Natural killer cell treated with Interleukin-12 subunit alpha and Interleukin-12 subunit beta and Interleukin-15 and Interleukin-18, amount 100 ng/mL, for 72 hours (primary cell): Measurements from ENCODE around the gene PPP4R3A. TPM values are rescaled to one million over a fixed set of nuclear protein-coding genes. Genes with fewer than 3 reads are reported as not detected.
"Not testable (repeated sequence)": the region's sequence is repeated elsewhere in the genome, so short reads cannot be mapped to it uniquely, and the experiment has no call there.

Source experiments
- ATAC-seq, 2 donors: fragments of 150-1000 bp; cut with Tn5 transposase in 1 of 2; sonication (Bioruptor Pico), chemical (Tn5 transposase) in 1 of 2; 2 replicates each; pipeline ENCODE4 v1.10.0; 2021
- DNase-seq: peaks from one replicate; pipeline ENCODE4 v3.0.0; 2022; ENCODE audit warnings: low spot score
- H3K27ac Mint-ChIP-seq, 2 donors: 1 replicate in 1 of 2; 2 replicates in 1 of 2; pipeline ENCODE4 v1.8.0; 2022; ENCODE audit warnings: mixed read lengths in 2 of 2, mild to moderate bottlenecking in 1 of 2, moderate library complexity in 1 of 2
- H3K27me3 Mint-ChIP-seq, 2 donors: 1 replicate in 1 of 2; 2 replicates in 1 of 2; pipeline ENCODE4 v1.8.0; 2022; ENCODE audit warnings: mixed read lengths in 2 of 2
- H3K36me3 Mint-ChIP-seq: one replicate; pipeline ENCODE4 v1.8.0; 2022; ENCODE audit warnings: mixed read lengths
- H3K4me1 Mint-ChIP-seq, 2 donors: 1 replicate in 1 of 2; 2 replicates in 1 of 2; pipeline ENCODE4 v1.8.0; 2022; ENCODE audit warnings: low read depth in 2 of 2, mixed read lengths in 2 of 2, mild to moderate bottlenecking in 1 of 2
- H3K4me3 Mint-ChIP-seq: one replicate; pipeline ENCODE4 v1.8.0; 2022; ENCODE audit warnings: mixed read lengths
- H3K9me3 Mint-ChIP-seq: 2 replicates; pipeline ENCODE4 v1.8.0; 2022; ENCODE audit warnings: mixed read lengths
- total RNA-seq, 2 donors: library from RNA; stranded (reverse); gene quantifications; one replicate each; pipeline ENCODE4 v1.2.3, GENCODE V29; 2022

The PPP4R3A gene
- 100 to 1,000 TPM; 136 to 138 TPM for total RNA-seq

DNA sequence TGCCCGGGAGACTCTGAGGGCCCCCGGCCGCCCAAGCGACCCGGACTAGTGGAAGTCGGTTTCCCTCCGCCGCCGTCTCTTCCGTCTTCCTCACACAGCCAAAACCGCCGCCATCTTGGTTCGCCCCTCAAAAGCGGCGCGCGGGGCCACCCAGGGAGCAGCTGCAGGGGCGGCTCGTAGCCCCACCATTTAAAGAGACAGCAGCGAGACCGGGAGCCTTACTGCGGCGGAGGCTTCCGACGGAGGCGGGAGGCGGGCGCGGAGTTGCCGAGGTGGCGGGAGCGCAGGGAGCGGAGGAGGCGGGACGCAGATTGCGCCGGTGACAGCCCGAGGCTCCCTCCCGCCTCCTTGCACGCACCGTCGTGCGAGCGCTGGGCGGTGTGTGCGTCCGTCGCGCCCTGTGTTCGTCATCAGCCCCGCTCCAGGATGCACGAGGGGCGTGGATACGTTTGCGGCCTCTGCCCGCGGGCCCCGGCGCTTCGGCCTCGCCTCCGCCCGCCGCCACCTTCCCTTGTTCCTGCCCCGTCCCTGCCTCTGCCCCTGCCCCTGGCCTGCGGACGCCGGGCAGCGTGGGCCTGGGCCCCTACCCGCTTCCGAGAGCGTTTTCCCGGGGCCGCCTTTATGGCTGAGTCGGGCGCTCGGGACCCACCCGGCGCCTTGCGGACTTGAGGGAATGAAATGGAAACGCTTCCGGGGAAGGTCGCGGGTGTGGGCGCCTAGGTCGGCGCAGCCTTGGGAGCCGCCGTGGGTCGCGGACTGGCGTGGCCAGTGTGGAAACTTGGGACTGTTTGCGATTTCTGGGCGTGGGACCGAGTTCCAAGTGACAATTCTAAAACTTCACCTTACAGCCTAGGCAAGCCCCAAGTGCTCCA, at the start of gene PPP4R3A:
PPP4R3A (minus strand) TSS at position 140 of the 872 bp plus-strand sequence. CDS start 663 bp downstream, outside the sequence.
- Mint-ChIP-seq H3K27ac (peak within 1 kb of the TSS; percentile 99 to 100), H3K27me3 (no peaks in the 10 kb centered on the region), H3K36me3 (peaks cover 16% of the 10 kb centered on the region), H3K4me3 (peak within 1 kb of the TSS; percentile 98), H3K9me3 (no peaks in the 10 kb centered on the region), H3K4me1 (peaks cover 7 to 28% of the 10 kb centered on the region in 2 donors)
- ATAC-seq (peak; percentile 94 to 96), DNase-seq (peak; percentile 96)

DNA sequence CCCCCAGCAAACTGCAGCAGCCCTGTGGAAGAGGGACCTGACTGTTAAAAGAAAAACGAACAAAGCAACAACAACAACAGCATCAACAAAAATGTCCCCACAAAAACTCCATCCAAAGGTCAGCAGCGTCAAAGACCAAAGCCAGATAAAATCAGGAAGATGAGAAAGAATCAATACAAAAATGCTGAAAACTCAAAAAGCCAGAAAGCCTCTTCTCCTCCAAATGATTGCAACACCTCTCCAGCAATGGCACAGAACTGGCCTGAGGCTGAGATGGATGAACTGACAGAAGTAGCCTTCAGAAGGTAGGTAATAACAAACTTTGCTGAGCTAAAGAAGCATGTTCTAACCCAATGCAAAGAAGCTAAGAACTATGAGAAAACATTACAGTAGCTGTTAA, 45.4 kb upstream of the PPP4R3A start:
- Mint-ChIP-seq H3K27ac (no peak overlapping the region), H3K4me1 (no peaks in the 10 kb centered on the region), H3K27me3 (peaks cover 15 to 26% of the 10 kb centered on the region in 2 donors), H3K36me3 (peaks cover 7% of the 10 kb centered on the region), H3K4me3 (no peak overlapping the region), H3K9me3 (peaks cover 3% of the 10 kb centered on the region)
- ATAC-seq (no peak), DNase-seq (no peak)

DNA sequence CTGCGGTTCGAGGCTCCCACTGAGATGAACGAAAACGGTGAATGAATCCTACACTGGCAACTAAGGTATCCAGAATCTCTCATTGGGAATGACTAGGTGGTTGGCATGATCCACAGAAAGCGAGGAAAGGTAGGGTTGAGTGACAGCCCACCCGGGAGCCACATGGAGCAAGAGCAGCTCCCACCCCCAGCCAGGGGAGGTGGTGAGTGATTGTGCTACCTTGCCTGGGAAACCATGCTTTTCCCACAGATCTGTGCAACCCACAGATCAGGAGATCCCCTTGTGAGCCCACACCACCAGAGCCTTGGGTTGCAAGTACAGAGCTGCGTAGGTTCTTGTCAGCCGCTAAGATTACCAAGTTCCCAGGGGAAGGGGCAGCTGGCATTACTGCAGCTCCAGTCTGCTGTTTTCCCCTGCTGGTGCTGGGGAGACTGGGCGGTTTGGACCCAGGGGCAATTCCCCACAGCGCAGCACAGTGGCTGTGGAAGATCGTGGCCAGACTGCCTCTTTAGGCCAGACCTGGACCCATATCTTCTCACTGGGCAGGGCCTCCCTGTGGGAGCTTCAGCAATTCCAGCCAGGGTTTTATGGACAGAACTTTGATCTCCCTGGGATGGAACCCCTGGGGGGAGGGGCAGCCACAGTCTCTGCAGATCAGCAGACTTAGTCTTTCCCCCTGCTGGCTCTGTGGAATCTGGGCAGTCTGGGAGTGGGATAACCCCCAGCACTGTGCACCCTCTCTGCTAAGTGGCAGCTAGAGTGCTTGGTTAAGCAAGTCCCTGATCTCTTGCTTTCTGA, 44.6 kb upstream of the PPP4R3A start:
- Mint-ChIP-seq H3K27ac (no peak overlapping the region), H3K4me3 (no peak overlapping the region), H3K9me3 (peaks cover 3% of the 10 kb centered on the region), H3K36me3 (peaks cover 7% of the 10 kb centered on the region), H3K4me1 (no peaks in the 10 kb centered on the region), H3K27me3 (peaks cover 15 to 23% of the 10 kb centered on the region in 2 donors)
- ATAC-seq (peak in 1 of 2 donors; percentile 32), DNase-seq (no peak)

DNA sequence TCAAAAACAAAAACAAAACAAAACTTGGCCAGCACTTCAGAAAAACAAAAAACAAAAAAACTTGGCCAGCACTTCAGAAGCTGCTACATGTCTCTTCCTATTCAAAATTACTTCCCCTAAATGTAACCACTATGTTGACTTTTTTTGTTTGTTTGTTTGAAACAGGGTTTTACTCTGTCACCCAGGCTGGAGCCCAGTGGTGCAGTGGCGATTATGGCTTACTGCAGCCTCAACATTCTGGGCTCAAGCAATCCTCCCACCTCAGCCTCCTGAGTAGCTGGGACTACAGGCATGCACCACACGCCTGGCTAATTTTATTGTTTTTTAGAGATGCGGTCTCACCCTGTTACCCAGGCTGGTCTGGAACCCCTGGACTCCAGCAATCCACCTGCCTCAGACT, 38.0 kb upstream of the PPP4R3A start:
- Mint-ChIP-seq H3K4me3 (no peak overlapping the region), H3K36me3 (no peaks in the 10 kb centered on the region), H3K27me3 (peaks cover 6 to 14% of the 10 kb centered on the region in 2 donors), H3K9me3 (no peaks in the 10 kb centered on the region), H3K4me1 (no peaks in the 10 kb centered on the region), H3K27ac (no peak overlapping the region)
- no peak for ATAC-seq
- DNase-seq = no peak

DNA sequence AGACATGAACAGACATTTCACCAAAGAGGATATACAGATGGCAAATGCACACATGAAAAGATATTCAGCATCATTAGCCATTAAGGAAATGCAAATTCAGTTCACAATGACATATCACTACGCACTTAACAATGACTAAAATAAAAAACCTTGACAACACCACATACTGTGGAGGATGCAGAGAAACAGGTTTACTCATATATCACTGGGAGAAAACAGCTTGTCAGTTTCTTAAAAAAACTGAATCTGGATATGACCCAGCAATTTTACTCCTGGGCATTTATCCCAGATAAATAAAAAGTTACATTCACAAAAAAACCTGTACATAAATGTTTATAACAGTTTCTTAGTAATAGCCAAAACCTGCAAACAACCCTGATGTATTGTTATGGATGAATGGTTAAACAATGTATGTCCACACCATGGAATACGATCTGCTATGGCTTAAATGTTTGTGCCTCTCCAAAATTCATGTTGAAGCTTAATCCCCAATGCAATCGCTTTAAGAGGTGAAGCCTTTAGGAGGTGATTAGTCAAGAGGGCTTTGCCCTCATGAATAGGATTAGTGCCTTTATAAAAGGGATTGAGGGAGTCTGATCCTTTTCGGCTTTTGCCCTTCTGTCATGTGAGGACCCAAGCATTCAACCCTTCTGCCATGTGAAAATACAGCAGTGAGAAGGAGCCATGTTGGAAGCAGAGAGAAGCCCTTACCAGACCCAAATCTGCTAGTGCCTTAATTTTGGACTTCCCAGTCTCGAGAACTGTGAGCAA, 36.0 kb upstream of the PPP4R3A start:
- DNase-seq (no peak), ATAC-seq (no peak)
- Mint-ChIP-seq H3K27ac (no peak overlapping the region), H3K36me3 (peaks cover 14% of the 10 kb centered on the region), H3K27me3 (peaks cover 6 to 23% of the 10 kb centered on the region in 2 donors), H3K9me3 (peaks cover 13% of the 10 kb centered on the region), H3K4me3 (no peak overlapping the region), H3K4me1 (no peaks in the 10 kb centered on the region)

DNA sequence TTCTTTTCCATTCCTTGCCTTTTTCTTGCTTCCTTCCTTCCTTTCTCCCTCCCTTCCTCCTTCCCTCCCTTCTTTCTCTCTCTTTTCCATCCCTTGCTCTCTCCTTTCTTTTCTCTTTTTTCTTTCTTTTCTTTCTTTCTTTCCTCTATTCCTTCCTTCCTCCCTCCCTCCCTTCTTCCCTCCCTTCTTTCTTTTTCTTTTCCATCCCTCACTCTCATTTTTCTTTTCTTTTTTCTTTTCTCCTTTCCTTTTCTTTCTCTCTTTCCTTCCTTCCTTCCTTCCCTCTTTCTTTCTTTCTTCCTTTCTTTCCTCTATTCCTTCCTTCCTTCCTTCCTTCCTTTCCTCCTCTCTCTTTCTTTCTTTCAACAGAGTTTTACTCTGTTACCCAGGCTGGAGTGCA, 35.1 kb upstream of the PPP4R3A start:
- H3K27me3 Mint-ChIP-seq = peaks cover 9 to 29% of the 10 kb centered on the region in 2 donors
- H3K27ac Mint-ChIP-seq = no peak overlapping the region
- no peak for DNase-seq

DNA sequence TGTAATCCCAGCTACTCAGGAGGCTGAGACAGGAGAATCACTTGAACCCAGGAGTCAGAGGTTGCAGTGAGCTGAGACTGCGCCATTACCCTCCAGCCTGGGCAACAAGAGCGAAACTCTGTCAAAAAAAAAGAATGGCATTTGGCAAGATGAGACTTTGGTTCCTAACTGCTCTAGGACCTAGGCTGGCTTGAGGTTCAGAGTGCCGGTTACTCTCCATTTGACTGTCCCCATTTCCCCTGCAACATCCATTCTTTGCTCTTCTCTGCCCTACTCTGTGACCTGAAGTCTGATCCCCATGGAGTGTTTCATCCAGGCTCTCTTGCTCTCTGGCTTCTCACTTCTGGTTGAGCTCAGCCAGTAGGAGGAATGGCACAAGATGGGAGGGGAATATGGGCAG, 26.2 kb upstream of the PPP4R3A start:
- H3K4me3 Mint-ChIP-seq = no peak overlapping the region
- no peak for DNase-seq
- H3K27me3 Mint-ChIP-seq = peaks cover 15% of the 10 kb centered on the region in 2 donors
- peaks cover 6% of the 10 kb centered on the region for H3K9me3 Mint-ChIP-seq
- no peaks in the 10 kb centered on the region for H3K4me1 Mint-ChIP-seq
- H3K36me3 Mint-ChIP-seq = peaks cover 18% of the 10 kb centered on the region
- no peak for ATAC-seq
- H3K27ac Mint-ChIP-seq = no peak overlapping the region

More for the DNA sequence above, 35.1 kb upstream of the PPP4R3A start:
- Mint-ChIP-seq H3K36me3 (peaks cover 23% of the 10 kb centered on the region), H3K9me3 (peaks cover 16% of the 10 kb centered on the region), H3K4me3 (no peak overlapping the region), H3K4me1 (no peaks in the 10 kb centered on the region)
- no peak for ATAC-seq

DNA sequence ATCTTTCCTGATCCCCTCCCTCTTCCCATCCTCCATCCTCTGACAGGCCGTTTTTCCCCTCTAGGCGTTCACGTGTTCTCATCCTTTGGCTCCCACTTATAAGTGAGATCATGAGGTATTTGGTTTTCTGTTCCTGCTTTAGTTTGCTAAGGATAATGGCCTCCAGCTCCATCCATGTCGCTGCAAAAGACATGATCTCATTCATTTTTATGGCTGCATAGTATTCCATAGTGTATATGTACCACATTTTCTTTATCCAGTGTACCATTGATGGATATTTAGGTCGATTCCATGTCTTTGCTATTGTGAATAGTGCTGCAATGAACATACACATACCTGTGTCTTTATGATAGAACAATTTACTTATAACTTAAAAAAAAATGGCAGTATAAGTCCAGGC, 23.9 kb upstream of the PPP4R3A start:
- ATAC-seq, H3K27ac Mint-ChIP-seq, H3K4me1 Mint-ChIP-seq, DNase-seq, H3K9me3 Mint-ChIP-seq, H3K36me3 Mint-ChIP-seq, H3K4me3 Mint-ChIP-seq: not testable (repeated sequence)
- peaks cover 15 to 20% of the 10 kb centered on the region in 2 donors for H3K27me3 Mint-ChIP-seq

DNA sequence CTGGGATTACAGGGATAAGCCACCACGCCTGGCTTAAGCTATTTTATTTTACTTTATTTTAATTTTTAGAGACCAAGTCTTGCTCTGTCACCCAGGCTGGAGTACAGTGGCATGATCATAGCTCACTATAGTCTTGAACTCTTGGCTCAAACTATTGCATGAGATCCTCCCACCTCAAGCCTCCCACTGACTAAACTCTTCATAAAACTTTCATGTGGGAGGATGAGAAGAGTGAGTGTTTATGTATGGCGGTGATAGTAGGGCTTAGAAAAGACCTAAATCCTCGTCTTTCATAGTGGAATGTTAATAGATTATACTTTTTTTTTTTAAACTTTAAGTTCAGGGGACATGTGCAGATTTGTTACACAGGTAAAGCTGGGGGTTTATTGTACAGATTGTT, 23.5 kb upstream of the PPP4R3A start:
- Mint-ChIP-seq H3K27ac (no peak overlapping the region), H3K4me1 (no peaks in the 10 kb centered on the region), H3K36me3 (no peaks in the 10 kb centered on the region), H3K27me3 (peaks cover 15 to 20% of the 10 kb centered on the region in 2 donors), H3K9me3 (no peaks in the 10 kb centered on the region), H3K4me3 (no peak overlapping the region)
- ATAC-seq = no peak
- DNase-seq = no peak

DNA sequence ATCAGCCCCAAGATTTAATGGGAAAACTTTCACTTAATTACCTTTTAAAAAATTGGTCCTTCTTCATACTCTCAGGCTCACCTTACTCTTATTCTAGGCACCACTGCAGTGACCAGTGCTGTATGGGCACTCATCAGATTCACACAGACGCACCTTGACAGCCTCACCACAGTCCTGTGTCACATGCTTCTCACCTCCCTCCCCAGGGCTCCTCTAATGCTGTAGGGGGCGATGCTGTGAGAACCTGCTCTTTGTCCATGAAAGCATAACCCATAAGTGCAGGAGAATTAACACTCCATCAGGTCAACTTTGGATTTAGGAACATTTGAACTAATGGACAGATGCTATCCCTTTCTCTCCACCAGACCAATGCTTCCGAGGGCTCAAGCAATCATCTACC, 13.9 kb upstream of the PPP4R3A start:
- DNase-seq (no peak), ATAC-seq (no peak)
- Mint-ChIP-seq H3K4me1 (peaks cover 0 to 8% of the 10 kb centered on the region in 2 donors), H3K4me3 (no peak overlapping the region), H3K27me3 (peaks cover 0 to 5% of the 10 kb centered on the region in 2 donors), H3K9me3 (no peaks in the 10 kb centered on the region), H3K36me3 (no peaks in the 10 kb centered on the region), H3K27ac (no peak overlapping the region)

DNA sequence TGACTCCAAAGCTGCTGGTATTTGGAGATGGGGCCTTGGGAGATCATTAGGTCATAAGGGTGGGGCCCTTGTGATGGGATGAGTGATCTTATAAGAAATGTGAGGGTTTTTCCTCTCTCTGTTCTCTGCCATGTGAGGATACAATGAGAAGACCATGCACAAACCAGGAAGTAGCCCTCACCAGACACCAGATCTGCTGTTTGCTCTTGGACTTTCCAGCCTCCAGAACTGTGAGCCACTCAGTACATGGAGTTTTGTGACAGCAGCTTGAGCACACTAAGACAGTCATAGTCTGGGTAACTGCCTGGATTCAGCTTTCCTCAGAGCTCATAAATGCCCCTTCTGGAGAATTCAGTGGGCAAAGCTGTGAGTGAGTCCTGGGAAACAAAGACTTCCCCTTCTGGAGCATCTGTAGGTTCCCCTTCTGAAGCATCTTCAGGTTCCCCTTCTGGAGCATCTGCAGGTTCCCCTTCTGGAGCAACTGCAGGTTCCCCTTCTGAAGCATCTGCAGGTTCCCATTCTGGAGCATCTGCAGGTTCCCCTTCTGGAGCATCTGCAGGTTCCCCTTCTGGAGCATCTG, 11.0 kb upstream of the PPP4R3A start:
- no peak for DNase-seq
- H3K4me1 Mint-ChIP-seq = peaks cover 0 to 8% of the 10 kb centered on the region in 2 donors
- H3K27ac Mint-ChIP-seq = no peak overlapping the region
- no peak overlapping the region for H3K4me3 Mint-ChIP-seq
- no peaks in the 10 kb centered on the region for H3K9me3 Mint-ChIP-seq
- no peak for ATAC-seq
- H3K27me3 Mint-ChIP-seq = peaks cover 5 to 8% of the 10 kb centered on the region in 2 donors
- no peaks in the 10 kb centered on the region for H3K36me3 Mint-ChIP-seq

DNA sequence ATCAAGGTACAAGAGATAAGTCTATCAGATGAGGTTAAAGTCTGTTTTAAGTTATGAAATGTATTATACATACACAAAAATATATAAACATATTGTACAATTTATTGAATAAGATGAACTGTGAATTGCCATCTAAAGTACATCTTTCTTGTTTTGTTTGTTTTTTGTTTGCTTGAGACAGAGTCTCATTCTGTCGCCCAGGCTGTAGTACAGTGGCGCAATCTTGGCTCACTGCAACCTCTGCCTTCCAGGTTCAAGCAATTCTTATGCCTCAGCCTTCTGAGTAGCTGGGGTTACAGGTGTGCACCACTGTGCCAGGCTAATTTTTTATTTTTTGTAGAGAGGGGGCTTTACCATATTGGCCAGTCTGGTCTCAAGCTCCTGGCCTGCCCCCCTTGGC, 10.0 kb upstream of the PPP4R3A start:
- DNase-seq = no peak
- no peaks in the 10 kb centered on the region for H3K9me3 Mint-ChIP-seq

More for the DNA sequence above, 10.0 kb upstream of the PPP4R3A start:
- no peak for ATAC-seq
- Mint-ChIP-seq H3K4me3 (no peak overlapping the region), H3K27ac (no peak overlapping the region), H3K36me3 (no peaks in the 10 kb centered on the region), H3K27me3 (peaks cover 5 to 8% of the 10 kb centered on the region in 2 donors), H3K4me1 (peaks cover 0 to 8% of the 10 kb centered on the region in 2 donors)
